HG03064 (cell line): ENCODE results near the gene MAML2.
A peak's percentile ranks its signal among the peaks of the same experiment; 100 is the strongest.

Experiments used
- ATAC-seq: cut with Tn5 transposase; IDR thresholded peaks from one replicate; pipeline ENCODE4 v1.9.1; 2021; ENCODE audit warnings: low read depth; ENCODE audit not compliant: unreplicated experiment

MAML2 gene

DNA sequence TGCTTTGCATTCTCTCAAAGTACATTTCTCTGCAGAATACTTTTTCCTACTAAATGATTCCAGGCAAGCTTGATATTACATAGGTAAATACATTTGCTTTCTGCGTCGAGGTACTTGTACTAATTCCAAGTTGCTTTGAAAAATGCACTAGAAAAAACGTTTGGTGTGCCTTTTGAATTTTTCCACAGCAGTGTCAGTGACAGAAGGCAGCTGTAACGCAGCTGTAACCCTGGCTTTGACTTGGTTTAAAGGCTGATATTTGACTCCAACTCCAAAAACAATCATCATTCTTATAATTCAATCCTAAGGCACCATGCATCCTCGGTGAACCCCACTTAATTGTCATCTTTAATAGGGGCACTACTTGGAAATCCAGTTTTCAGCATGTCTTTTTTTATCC lies 125.0 kb downstream of the MAML2 start:
- ATAC-seq, result no peak

DNA sequence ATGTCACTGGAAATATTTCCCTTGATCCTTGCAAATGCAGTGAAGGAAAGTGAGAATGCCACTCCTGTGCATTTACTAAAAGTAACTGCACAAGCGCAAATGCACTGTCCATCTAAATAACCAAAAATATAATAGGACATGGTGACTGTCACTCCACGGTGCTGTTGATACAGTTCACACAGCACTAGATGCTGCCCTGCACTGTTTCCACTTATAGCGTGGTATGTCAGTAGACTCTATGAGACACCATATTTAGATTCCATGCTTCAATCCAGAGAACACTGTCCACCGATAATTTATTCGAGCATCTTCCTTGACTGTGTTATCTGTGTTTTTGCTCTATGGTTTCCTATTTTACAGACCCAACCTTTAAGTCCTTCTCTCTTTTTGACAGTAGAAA lies 125.8 kb downstream of the MAML2 start:
- ATAC-seq, result no peak

DNA sequence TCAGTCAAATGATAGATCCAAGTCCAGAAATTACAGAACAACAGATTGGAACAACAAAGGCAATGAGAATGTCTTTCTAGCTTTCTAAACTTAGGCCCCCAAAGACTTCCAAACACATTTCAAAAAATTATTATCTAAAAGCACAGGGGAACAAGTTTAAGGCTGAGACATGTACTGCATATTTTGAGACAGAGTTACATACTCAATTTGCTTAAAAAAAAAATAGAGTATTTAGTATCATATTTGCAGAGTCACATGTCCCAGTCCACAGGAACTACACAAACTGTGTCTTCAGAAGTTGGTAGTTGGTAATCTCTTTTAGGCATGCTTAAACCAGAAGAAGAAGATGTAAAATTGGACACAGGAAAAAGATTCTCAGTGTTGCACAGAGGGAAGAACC lies 127.2 kb downstream of the MAML2 start:
- ATAC-seq, result no peak

DNA sequence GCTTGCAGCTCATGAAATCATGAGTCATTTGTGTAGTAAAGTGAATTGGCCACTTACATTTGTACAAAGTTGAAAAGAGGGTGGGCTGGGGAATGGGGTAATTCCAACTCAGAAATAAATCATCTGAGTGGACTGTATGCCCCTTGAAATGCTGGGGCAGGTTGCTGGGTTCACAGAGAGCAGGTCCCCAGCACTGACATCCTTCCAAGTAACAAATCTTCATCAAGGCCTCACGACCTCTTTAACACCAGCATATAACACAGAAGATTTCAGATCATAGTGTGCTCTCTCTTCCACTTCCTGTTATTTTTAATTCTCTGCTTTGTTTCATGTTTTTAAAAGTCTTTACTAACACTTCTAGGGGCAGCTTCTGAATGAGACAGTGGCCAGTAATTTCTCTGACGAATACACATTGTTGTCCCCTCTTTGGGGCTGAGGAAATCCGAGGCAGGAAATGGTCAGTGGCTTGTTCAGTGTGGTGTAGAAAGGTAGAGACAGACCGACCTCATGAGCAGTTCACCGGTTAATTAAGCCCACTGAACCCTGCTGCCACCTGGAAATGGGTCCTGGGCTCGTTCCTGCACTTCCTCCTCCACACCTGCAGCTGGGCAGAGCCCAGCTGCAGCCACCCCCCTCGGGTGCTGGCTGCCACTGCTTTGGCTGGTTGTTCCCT lies 127.7 kb downstream of the MAML2 start:
- ATAC-seq, result peak; percentile 71

DNA sequence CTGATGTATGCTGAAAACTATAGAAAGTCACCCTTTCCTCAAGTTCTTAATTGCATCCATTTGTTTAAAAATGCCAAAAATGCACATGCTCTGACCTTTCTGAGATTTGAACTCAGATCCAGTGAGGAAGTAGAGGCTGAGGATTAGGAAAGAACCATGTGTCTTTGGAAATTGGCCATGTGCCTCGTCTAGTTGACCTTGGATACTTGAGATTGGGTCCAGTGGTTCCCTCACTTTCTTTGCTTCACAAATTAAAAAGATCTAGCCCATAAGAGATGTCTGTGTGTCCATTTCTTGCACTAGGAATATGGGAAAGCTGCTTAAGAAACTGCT lies 128.3 kb downstream of the MAML2 start:
- no peak for ATAC-seq

DNA sequence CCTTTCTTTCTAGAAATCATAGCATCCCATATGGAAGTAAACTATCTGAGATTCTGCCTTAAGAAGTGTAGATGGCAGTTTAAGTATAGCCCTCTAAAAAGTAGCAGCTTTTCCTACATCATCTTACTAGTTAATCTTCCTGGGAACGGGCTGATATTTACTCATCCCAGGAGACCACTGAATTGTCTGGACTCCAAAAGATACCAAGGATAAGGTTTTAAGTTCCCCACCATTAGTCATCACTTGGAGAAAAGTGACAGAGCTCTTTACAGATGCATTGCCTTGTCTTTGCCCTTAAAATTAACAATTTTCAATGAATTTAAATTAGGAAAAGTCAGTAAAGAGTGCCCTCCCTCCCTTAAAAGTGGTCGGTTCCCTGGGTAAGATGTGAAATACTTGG lies 129.5 kb downstream of the MAML2 start:
- no peak for ATAC-seq

DNA sequence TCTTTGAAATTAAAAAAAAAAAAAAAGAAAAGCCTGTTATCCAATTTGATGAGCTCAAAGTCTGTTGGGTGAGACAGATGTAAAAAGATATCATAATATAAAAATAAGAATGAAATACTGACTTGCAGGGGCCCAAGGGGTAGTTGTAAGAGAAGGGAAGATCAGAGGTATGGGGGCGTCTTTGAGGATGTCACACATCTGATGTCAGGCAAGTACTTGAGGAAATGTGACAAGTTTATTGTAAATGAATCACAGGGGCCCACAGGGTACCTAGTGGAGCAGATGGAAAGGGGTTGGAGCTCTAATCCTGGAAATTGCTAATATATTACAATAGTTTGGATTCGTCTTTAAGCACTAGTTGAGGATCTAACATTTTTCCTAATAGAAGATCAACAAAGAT lies 131.6 kb downstream of the MAML2 start:
- ATAC-seq, result no peak

DNA sequence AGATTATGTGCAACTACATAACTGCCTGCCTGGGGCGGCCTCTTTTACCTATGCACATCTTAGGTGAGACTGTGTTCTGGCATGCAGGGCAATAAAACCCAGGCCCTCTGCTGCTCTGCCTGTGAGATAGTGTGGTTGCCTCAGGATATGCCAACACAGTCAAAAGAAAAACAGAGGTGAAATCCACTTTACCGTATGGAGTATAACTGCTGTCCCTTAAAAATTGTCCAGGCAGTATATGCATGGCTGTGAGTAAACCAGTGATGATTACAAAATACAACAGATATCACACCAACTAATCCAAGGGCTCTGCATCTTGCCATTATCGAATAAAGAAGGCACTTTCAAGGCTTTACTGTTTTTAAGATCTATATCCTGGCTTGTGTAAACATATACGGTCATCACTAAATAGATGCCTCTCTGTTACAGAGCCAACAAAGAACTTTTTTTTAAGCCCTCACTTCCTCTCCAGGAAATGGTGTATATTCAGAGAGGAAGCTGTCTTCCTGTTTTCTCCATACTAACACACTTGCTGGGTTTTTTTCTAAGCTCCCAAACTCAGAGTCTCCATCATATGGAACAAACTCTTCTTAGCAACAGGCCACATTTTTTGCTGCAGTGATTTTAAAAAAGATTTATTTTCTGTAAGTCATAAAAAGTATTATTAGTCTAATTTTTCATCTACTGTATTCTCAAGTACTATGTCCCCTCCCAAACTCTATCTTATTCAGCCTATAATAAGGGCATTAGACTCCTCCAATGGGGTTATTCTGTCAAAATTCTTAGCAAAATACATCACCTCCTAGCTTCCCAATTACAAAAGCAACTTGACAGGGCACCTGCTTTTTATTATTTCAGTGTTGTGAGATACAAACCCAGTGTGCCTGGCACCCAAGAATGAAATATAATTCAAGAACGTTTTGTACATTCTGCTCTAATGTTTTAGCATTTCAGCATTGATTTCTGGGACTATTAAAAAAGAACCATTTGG lies 135.2 kb downstream of the MAML2 start:
- no peak for ATAC-seq

DNA sequence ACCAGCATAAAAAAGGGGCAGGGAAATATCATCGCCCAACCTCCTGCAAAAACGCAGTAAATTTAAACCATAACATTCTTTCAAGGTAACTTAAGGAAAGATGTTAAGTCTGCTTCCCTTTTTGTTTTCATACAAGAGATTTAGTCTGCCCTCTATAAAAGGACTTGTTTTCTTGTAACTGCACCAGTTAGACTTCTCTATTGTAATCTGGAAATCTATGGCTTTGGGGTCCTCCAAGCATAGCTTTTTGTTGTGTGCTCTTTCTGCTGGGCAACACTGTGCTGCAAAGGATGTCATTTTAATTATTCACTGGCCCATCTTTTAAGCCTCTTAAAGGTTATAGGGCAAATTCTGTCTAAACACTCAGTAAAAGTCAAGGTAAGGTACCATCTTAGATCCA lies 136.0 kb downstream of the MAML2 start:
- ATAC-seq, result no peak

DNA sequence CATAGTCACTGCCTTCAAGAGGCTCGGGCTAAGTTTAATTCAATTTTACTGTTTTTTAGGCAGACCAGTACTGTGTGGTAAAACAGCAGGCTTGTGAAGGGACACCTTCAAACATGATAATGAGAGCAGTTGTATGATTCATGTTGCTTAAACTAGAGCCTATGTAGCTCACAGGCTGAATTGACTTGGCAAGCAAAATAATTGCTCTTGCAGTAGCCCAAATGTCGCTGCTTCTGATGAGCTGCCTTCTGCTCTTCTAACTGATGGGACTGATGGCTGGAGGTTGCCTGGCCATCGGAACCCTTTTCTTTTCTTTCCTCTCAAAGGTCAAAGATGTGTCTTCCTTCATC lies 137.6 kb downstream of the MAML2 start:
- ATAC-seq, result no peak

DNA sequence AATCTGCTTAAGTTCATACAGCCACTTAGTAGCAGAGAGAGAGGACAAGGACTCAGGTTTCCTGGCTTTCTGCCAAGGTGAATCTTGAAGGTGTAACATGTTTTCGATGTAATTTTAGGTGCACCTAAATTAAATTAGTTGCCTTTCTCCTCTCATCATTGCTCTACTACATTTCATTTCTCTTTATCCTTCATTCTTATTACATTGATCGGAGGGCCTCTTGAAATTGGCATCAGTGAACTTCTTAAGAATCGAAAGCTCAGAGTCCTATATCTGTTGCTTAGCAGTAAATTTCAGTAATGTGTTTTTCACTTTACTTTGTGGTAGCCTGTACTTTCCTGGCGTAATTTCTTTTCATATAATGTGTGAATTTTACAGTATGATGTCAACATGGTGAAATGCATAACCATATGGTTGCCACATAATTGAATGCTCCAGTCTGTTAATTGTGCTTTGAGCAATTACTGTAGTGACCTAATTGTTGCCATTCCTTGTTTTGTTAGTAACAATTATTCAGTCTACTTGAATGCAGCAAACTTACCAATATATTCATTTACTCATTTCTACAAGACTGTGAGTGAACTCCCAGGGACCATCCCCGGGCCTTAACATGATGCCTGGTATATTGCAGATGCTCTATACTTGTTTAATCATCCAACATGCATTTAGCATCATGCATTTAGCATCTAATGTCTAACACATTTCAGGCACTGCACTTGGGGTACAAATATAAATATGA lies 138.1 kb downstream of the MAML2 start:
- no peak for ATAC-seq

DNA sequence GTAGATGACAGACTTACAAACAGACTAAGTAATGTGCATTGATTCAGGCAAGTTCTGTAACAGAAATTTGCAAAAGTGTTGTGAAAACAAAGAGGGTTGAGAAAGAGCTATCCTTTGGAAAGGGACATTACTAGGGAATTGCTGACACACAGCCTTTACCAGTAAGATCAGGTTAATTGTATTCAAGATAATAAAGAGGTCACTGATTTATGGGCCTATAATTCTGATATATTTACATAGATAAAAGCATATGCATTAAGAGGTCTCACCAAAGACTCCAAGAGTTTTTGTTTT lies 138.7 kb downstream of the MAML2 start:
- ATAC-seq, result no peak

DNA sequence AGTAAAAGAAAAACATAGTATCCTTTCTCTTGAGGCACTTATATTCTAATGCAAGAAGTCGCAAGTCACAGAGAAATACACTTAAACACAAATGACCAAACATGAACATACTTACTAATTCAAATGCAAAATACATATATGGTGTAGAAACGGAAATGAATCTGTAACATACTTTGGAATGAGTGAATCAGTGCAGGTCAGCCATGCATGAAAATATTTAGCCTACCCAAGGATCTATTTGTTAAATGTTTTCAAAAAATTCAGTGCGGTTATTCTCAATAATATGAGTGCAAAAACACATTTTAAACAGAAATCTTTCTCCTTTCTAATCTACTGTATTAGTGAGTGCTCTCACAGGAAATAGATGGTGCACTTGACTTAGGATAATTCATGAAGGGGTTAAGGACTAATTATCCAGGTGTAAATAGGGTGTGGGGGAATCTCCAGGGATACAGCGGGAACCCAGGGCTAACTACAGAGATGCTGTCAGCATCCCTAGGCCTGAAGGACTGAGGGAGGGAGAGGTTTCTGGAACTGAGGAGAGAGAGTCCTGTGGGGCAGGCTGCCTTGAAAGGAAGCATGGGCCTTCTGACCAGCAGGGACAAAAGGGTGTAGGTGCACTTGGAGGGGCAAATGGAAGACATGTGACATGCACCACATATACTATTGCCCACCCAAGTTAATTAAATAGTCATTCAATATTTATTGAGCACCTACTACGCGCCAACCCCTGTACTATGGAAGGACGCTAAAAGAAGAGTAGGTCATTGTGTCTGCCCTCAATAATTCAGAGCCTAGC lies 139.2 kb downstream of the MAML2 start:
- ATAC-seq, result no peak

DNA sequence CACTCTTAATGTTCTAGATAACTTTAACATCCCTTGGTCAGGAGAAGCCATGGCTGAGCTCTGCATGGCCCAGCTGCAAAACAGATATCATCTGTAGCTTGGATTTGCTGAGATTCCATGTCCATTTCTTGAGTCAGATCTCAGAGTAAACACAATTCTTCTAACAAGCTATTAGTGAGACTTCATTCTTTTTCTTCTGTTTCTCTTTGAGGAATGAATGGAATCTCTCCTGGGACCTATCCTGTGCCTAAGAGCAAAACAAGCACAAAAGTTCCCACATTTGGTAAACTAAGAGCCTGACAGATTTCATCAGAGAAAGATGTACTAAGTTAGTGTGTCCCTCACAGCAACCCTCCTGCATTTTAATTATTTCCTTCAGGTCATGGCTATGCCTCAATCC lies 142.8 kb downstream of the MAML2 start:
- ATAC-seq, result no peak

DNA sequence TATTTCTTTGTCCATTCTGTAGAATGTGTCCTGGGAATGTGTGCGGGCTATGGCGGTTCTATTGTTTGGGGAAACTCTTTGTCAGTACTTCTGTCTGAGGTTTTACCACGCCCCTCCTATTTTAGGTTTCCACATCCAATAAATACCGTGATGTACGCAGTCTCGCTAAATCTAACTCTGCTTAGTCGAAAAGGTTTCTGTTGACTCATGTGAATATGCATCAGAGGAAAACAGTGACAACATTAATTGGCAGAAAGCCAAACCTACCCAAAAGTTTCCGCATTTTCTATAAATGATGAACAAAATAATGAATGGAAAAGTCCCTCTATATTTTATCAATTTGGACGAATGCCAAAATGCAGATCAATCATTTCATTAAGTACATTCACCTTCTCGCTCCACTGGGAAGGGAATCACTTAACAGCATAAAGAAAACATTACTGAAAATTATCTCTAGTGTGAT lies 143.4 kb downstream of the MAML2 start:
- ATAC-seq, result no peak

DNA sequence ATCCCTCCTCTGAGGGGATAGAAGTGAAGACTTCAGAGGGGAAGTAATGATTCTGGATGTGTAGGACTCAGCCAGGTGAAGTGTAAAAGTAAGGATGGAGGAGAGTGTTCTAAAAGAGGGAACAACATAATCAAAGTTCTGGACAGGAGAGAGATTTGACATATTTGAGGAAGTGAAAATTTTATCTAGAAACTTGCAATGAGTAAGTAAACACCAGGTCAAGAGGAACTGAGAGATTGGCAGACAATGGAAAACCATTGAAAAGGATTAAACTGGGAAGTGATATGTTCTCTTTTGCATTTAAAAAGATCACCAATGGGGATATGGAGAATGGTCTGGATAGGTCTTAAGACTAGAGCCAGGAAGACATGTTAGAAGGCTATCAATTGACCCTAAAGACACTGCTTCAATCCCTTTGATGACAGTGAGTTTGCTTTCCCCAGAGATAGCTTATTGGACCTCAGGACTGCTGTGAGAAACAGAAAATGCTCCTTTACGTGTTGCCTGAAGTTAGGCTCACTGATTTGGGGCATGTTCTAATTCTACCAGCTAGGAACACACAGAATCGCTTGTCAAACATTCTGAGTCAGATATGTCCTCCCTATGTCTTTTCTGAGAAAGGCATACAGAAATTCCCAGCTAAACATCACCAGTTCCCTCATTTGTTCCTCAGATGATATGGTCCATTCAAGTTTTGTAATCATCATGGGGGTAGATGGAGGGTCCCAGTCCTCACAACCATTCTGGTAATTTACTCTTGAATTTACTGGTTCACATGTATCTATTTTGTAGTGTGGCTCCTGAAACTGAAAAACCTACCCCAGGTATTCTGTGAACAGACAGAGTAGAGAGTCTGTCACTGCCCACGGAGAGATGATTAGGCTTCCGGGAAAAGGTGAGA lies 144.9 kb downstream of the MAML2 start:
- peak; percentile 69 for ATAC-seq

DNA sequence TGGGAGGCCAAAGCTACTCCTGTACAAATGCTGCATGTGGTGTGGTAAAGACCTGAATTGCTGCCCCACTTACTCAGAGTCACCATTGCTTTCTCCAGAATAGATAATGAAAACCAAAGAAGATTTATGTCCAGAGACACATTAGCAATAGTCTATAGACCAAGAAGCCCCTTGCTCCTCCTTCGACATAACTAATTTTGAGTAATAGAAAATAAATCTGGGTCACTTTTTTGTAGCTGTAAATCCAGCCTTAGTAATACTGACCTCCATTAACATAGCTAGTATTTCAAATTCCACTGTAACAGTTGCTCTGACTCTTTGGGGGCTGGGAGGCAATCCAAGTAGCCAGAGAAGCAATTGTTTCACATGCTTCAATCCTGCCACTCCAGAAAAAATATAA lies 145.9 kb downstream of the MAML2 start:
- no peak for ATAC-seq

DNA sequence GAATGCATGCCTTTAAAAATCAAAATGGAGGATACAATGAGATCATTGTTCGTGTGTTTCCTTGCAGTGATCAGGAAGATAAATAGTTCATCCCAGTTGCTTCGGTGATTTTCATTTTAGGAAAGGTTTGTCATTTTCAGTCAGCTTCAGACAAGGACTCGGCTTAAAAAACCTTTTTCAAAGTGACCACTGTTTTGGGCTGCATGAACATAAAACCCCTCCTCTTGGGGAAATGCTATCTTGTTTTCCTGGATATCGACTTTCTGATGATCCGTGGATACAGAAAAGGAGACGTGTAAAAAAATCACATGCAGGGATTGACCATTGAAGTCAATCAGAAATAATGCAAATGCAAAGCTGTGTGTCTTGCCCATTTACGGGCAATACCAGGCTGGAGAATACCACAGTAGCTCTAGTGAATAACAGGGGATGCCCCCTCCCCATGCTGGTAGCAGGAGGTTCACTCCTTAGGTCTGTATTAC lies 146.8 kb downstream of the MAML2 start:
- no peak for ATAC-seq

DNA sequence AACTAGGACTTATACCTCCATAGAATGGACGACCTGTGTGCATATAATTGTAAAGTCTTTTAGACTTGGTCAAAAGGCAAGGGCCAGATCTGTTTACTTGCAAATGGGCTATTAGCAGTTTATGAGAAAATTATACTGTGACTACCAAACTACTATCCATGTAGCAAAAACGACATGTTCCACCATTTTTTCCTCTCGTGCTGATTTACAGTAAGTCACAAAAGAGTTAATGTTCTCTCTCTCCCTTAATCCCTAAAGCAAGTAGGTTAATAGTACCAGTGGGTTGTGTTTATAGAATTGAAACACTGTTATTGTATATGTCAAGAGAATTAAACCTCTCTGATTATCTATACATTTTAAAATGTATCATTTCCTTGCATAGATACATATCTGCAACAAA lies 147.3 kb downstream of the MAML2 start:
- no peak for ATAC-seq
